HG03575 (cell line): Measurements from ENCODE around the gene ANO2.

Experiments used
- ATAC-seq: cut with Tn5 transposase; IDR thresholded peaks from one replicate; pipeline ENCODE4 v1.9.1; 2021; ENCODE audit not compliant: unreplicated experiment, insufficient number of reproducible peaks, low FRiP score; ENCODE audit errors: extremely low read depth

The ANO2 gene

GRCh38 chr12:5522432-5523335 is 422.4 kb downstream of the ANO2 start:
- ATAC-seq: no peak

GRCh38 chr12:5521456-5522325 is 423.4 kb downstream of the ANO2 start:
- no peak for ATAC-seq

- ATAC-seq: no peak
These were observed 424.2 kb downstream of the ANO2 start for GRCh38 chr12:5520831-5521230.

GRCh38 chr12:5520037-5520436 is 425.0 kb downstream of the ANO2 start:
- no peak for ATAC-seq

GRCh38 chr12:5518584-5519365 is 426.3 kb downstream of the ANO2 start:
- ATAC-seq: no peak

GRCh38 chr12:5516371-5517241 is 428.5 kb downstream of the ANO2 start:
- ATAC-seq: no peak

GRCh38 chr12:5515458-5515857 is 429.6 kb downstream of the ANO2 start:
- no peak for ATAC-seq

GRCh38 chr12:5514545-5514944 is 430.5 kb downstream of the ANO2 start:
- ATAC-seq: no peak

- ATAC-seq: no peak
These were observed 431.0 kb downstream of the ANO2 start for GRCh38 chr12:5514016-5514415.

- no peak for ATAC-seq
These were observed 431.7 kb downstream of the ANO2 start for GRCh38 chr12:5513406-5513805.
